Measurements from ENCODE around the gene RAET1E.
"Not testable (repeated sequence)": the region's sequence is repeated elsewhere in the genome, so short reads cannot be mapped to it uniquely, and the experiment has no call there.

The RAET1E gene

GRCh38 chr6:149897855-149898744, at the start of gene RAET1E:
RAET1E (minus strand) TSS chr6:149898113; CDS start chr6:149890901, 7,212 bp downstream.
- TF ChIP-seq, protein P1, sequence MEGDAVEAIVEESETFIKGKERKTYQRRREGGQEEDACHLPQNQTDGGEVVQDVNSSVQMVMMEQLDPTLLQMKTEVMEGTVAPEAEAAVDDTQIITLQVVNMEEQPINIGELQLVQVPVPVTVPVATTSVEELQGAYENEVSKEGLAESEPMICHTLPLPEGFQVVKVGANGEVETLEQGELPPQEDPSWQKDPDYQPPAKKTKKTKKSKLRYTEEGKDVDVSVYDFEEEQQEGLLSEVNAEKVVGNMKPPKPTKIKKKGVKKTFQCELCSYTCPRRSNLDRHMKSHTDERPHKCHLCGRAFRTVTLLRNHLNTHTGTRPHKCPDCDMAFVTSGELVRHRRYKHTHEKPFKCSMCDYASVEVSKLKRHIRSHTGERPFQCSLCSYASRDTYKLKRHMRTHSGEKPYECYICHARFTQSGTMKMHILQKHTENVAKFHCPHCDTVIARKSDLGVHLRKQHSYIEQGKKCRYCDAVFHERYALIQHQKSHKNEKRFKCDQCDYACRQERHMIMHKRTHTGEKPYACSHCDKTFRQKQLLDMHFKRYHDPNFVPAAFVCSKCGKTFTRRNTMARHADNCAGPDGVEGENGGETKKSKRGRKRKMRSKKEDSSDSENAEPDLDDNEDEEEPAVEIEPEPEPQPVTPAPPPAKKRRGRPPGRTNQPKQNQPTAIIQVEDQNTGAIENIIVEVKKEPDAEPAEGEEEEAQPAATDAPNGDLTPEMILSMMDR (IDR thresholded peaks at IDR 0.05; ENCODE audit: insufficient read depth, low read depth, low read length, missing control alignments): no peak
- DNase-seq (ENCODE audit: low read depth): peak; percentile 39

DNA sequence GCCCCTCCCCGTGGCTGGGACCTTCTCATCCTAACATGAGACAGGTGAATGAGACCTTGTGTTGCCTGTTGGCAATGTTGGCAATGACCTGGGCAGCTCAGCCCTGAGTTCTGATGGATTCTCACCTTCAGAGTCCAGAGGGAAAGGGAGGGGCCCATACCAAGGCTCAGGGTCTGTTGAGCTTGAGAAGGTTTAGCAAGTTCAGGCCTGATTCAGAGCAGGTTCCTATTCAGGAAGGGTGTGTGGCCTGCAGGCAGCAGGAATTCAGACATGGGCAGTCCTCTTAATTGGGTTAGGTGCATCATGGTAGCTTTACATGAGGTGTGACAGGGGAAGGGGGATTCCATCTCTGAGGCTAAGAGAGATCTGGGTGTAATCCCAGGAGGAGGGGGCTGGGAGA, 49.6 kb upstream of the RAET1E start:
- not testable (repeated sequence) for H3K4me3 ChIP-seq (ENCODE audit: low read length); DNase-seq (ENCODE audit: low read depth)

More at GRCh38 chr6:149897855-149898744, at the start of gene RAET1E:
- H3K4me3 ChIP-seq (ENCODE audit: low read length): peak within 1 kb of the TSS; percentile 19

- not testable (repeated sequence) for DNase-seq (ENCODE audit: low read depth); H3K4me3 ChIP-seq (ENCODE audit: low read length)
Measured at GRCh38 chr6:149946631-149947030, 48.7 kb upstream of the RAET1E start.

GRCh38 chr6:149945276-149945675, 47.4 kb upstream of the RAET1E start:
- H3K4me3 ChIP-seq (ENCODE audit: low read length); DNase-seq (ENCODE audit: low read depth): not testable (repeated sequence)

DNA sequence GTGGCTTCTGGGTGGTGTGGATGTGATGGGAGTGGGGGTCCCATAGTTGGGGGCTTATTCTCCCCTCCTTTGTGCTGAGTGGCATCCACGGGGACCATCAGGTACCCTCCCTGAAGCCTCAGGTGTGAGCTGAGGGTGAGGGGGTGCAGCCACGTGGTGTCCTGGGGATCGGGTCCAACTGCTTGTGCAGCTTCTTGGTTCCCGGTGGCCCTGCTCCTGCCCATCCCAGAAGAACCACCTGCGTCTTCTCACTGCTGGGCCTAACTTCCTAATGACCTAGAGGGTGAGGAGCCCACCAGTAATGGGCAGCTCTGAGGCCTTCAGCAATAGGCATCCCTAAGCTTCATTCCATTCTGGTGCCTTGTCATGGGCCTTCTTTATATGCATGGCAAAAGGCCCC, 45.4 kb upstream of the RAET1E start:
- not testable (repeated sequence) for DNase-seq (ENCODE audit: low read depth); H3K4me3 ChIP-seq (ENCODE audit: low read length)

- TF ChIP-seq, protein P1 (IDR thresholded peaks at IDR 0.05; ENCODE audit: insufficient read depth, low read depth, low read length, missing control alignments): no peak
- no peak for DNase-seq (ENCODE audit: low read depth)
- peak overlapping the region; percentile 70 for H3K4me3 ChIP-seq (ENCODE audit: low read length)
Measured at GRCh38 chr6:149942461-149942829, 44.5 kb upstream of the RAET1E start.

DNA sequence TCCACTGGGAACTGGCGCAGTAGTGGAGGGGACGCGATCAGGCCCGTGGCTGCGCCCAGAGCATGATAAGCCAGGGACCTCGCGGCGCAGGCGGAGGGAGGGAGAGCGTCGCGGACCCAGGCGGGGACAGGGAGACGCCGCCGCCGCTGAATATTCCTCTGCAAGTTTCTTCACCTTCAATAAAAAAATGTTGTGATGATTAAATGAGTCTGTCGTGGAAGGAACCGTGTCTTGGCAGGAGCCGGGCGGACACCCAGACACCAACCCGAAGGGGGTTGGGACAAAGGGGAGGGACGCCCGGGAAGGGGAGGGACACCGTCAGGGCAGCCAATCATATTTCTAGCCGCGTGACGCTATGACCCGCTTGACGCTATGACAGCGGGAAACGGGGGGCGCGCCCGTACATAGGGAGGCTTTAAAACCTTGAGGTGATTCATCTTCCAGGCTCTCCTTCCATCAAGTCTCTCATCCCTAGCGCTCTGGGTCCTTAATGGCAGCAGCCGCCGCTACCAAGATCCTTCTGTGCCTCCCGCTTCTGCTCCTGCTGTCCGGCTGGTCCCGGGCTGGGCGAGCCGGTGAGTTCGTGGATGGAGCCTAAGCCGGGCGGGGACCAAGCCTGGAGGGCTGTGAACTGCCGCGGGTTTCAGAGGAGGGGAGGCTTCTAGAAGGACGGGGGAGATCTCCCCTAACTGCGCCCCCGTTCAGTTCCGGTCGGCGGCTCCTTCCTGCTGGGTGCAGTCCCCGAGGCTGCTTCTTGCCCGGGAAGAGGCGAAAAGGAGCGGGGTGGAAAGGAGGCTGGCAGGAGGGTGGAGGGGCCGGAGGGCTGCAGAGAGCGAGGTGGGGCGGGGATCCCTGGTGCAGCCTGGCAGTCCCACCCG, 43.9 kb upstream of the RAET1E start, which contains the start of gene ULBP2:
TSS of gene ULBP2 (plus strand) at position 432 of the 878 bp plus-strand sequence. CDS start at position 491, 59 bp downstream.
- peak within 1 kb of the TSS; percentile 70 for H3K4me3 ChIP-seq (ENCODE audit: low read length)

GRCh38 chr6:149940672-149940982, 42.7 kb upstream of the RAET1E start:
- no peak for DNase-seq (ENCODE audit: low read depth)
- no peak overlapping the region for H3K4me3 ChIP-seq (ENCODE audit: low read length)

More for the DNA sequence above, 43.9 kb upstream of the RAET1E start, which contains the start of gene ULBP2:
- TF ChIP-seq, protein P1 (IDR thresholded peaks at IDR 0.05; ENCODE audit: insufficient read depth, low read depth, low read length, missing control alignments): no peak
- peak; percentile 99 for DNase-seq (ENCODE audit: low read depth)

More at GRCh38 chr6:149940672-149940982, 42.7 kb upstream of the RAET1E start:
- TF ChIP-seq, protein P1 (IDR thresholded peaks at IDR 0.05; ENCODE audit: insufficient read depth, low read depth, low read length, missing control alignments): no peak
